Duodenal mucosa (tissue), 2 donors: ENCODE data around the gene P3H2.
"Not testable (repeated sequence)": the region's sequence is repeated elsewhere in the genome, so short reads cannot be mapped to it uniquely, and the experiment has no call there.

ENCODE experiments used
- H3K27ac ChIP-seq: one replicate; pipeline ENCODE4 v1.7.0; 2013; ENCODE audit warnings: low read depth, low read length
- H3K27me3 ChIP-seq, 2 donors: one replicate each; pipeline ENCODE4 v1.7.0; 2013; ENCODE audit warnings: low read length in 2 of 2, control low read depth in 1 of 2; ENCODE audit not compliant: insufficient read depth in 2 of 2, control insufficient read depth in 1 of 2
- H3K36me3 ChIP-seq, 2 donors: one replicate each; pipeline ENCODE4 v1.7.0; 2013; ENCODE audit warnings: low read length in 2 of 2, control low read depth in 1 of 2; ENCODE audit not compliant: insufficient read depth in 2 of 2, control insufficient read depth in 1 of 2
- H3K4me1 ChIP-seq, 2 donors: one replicate each; pipeline ENCODE4 v1.7.0; 2013; ENCODE audit warnings: low read length in 2 of 2, control low read depth in 1 of 2; ENCODE audit not compliant: insufficient read depth in 2 of 2, control insufficient read depth in 1 of 2
- H3K4me3 ChIP-seq, 2 donors: one replicate each; pipeline ENCODE4 v1.7.0; 2013; ENCODE audit warnings: low read length in 2 of 2, low read depth in 1 of 2
- H3K9ac ChIP-seq, 2 donors: one replicate each; pipeline ENCODE4 v1.7.0; 2013; ENCODE audit warnings: low read length in 2 of 2, low read depth in 1 of 2
- H3K9me3 ChIP-seq, 2 donors: one replicate each; pipeline ENCODE4 v1.7.0; 2013; ENCODE audit warnings: low read length in 2 of 2, control low read depth in 1 of 2; ENCODE audit not compliant: control insufficient read depth in 1 of 2

The P3H2 gene

GRCh38 chr3:190120269-190121060 is at the start of gene P3H2:
Gene P3H2, minus strand, starts transcription at chr3:190120897. Its CDS starts 166 bp downstream, at chr3:190120731.
- Histone ChIP-seq H3K36me3 (no peaks in the 10 kb centered on the region), H3K9ac (peak within 1 kb of the TSS; percentile 18 to 22), H3K9me3 (no peaks in the 10 kb centered on the region), H3K27ac (no peak within 1 kb of the TSS), H3K4me3 (peak within 1 kb of the TSS; percentile 58 to 59), H3K27me3 (peaks cover 16 to 22% of the 10 kb centered on the region in 2 donors), H3K4me1 (no peaks in the 10 kb centered on the region)

GRCh38 chr3:190169877-190170276 is 49.2 kb upstream of the P3H2 start:
- no peaks in the 10 kb centered on the region for H3K4me1 ChIP-seq
- H3K9ac ChIP-seq = no peak overlapping the region
- H3K9me3 ChIP-seq = no peaks in the 10 kb centered on the region
- H3K4me3 ChIP-seq = peak overlapping the region in 1 of 2 donors; percentile 25
- H3K27ac ChIP-seq = no peak overlapping the region
- no peaks in the 10 kb centered on the region for H3K36me3 ChIP-seq
- no peaks in the 10 kb centered on the region for H3K27me3 ChIP-seq

GRCh38 chr3:190169243-190169642 is 48.5 kb upstream of the P3H2 start:
- Histone ChIP-seq H3K36me3 (no peaks in the 10 kb centered on the region), H3K9me3 (no peaks in the 10 kb centered on the region), H3K4me3 (no peak overlapping the region), H3K27ac (no peak overlapping the region), H3K27me3 (no peaks in the 10 kb centered on the region), H3K9ac (no peak overlapping the region), H3K4me1 (no peaks in the 10 kb centered on the region)

- H3K4me1 ChIP-seq = no peaks in the 10 kb centered on the region
- H3K36me3 ChIP-seq = no peaks in the 10 kb centered on the region
- H3K27me3 ChIP-seq = no peaks in the 10 kb centered on the region
- H3K27ac ChIP-seq = no peak overlapping the region
- H3K9ac ChIP-seq = no peak overlapping the region
- H3K4me3 ChIP-seq = no peak overlapping the region
- H3K9me3 ChIP-seq = no peaks in the 10 kb centered on the region
Observed at GRCh38 chr3:190167936-190168680, 47.4 kb upstream of the P3H2 start.

- no peaks in the 10 kb centered on the region for H3K36me3 ChIP-seq
Observed at GRCh38 chr3:190166948-190167347, 46.3 kb upstream of the P3H2 start.

GRCh38 chr3:190165253-190165652 is 44.6 kb upstream of the P3H2 start:
- no peaks in the 10 kb centered on the region for H3K4me1 ChIP-seq
- H3K9ac ChIP-seq = no peak overlapping the region
- no peak overlapping the region for H3K4me3 ChIP-seq
- H3K36me3 ChIP-seq = no peaks in the 10 kb centered on the region
- H3K27me3 ChIP-seq = no peaks in the 10 kb centered on the region
- no peak overlapping the region for H3K27ac ChIP-seq
- H3K9me3 ChIP-seq = no peaks in the 10 kb centered on the region

More at GRCh38 chr3:190166948-190167347, 46.3 kb upstream of the P3H2 start:
- H3K4me1 ChIP-seq = no peaks in the 10 kb centered on the region
- H3K27me3 ChIP-seq = no peaks in the 10 kb centered on the region
- no peak overlapping the region for H3K27ac ChIP-seq
- no peak overlapping the region for H3K4me3 ChIP-seq
- no peaks in the 10 kb centered on the region for H3K9me3 ChIP-seq
- H3K9ac ChIP-seq = no peak overlapping the region

GRCh38 chr3:190162013-190162412 is 41.3 kb upstream of the P3H2 start:
- not testable (repeated sequence) for H3K4me3 ChIP-seq, H3K4me1 ChIP-seq, H3K9me3 ChIP-seq, H3K27ac ChIP-seq, H3K27me3 ChIP-seq, H3K9ac ChIP-seq, H3K36me3 ChIP-seq

- no peaks in the 10 kb centered on the region for H3K4me1 ChIP-seq
- H3K27me3 ChIP-seq = no peaks in the 10 kb centered on the region
- no peak overlapping the region for H3K27ac ChIP-seq
- H3K4me3 ChIP-seq = no peak overlapping the region
- no peaks in the 10 kb centered on the region for H3K9me3 ChIP-seq
- no peak overlapping the region for H3K9ac ChIP-seq
- H3K36me3 ChIP-seq = no peaks in the 10 kb centered on the region
Observed at GRCh38 chr3:190159902-190160435, 39.3 kb upstream of the P3H2 start.

GRCh38 chr3:190158261-190158660 is 37.6 kb upstream of the P3H2 start:
- Histone ChIP-seq H3K27ac (no peak overlapping the region), H3K27me3 (no peaks in the 10 kb centered on the region), H3K4me3 (no peak overlapping the region), H3K9ac (no peak overlapping the region), H3K4me1 (no peaks in the 10 kb centered on the region), H3K9me3 (no peaks in the 10 kb centered on the region), H3K36me3 (no peaks in the 10 kb centered on the region)

GRCh38 chr3:190155752-190156151 is 35.1 kb upstream of the P3H2 start:
- Histone ChIP-seq H3K27me3 (no peaks in the 10 kb centered on the region), H3K36me3 (no peaks in the 10 kb centered on the region), H3K4me1 (no peaks in the 10 kb centered on the region), H3K27ac (no peak overlapping the region), H3K9me3 (no peaks in the 10 kb centered on the region), H3K4me3 (no peak overlapping the region), H3K9ac (no peak overlapping the region)
